Esophagus muscularis mucosa (tissue), 4 donors: ENCODE measurements around the gene RPS5.

Source experiments
- CTCF ChIP-seq, 3 experiments: fragments of 200-600 bp in 2 of 3; fragments of 450-650 bp in 1 of 3; sonication (generic) in 2 of 3; IDR thresholded peaks; one replicate each; pipeline ENCODE4 v1.5.1; 2017 to 2019; ENCODE audit warnings: antibody characterized with exemption in 3 of 3, mild to moderate bottlenecking in 2 of 3, moderate library complexity in 1 of 3
- EP300 ChIP-seq: sonication (generic); formaldehyde crosslinking; IDR thresholded peaks from one replicate; pipeline ENCODE4 v1.6.1; 2017; ENCODE audit warnings: antibody characterized with exemption
- POLR2A ChIP-seq: fragments of 450-650 bp; IDR thresholded peaks from one replicate; pipeline ENCODE4 v1.6.1; 2017; ENCODE audit warnings: antibody characterized with exemption, moderate library complexity, mild to moderate bottlenecking, low read depth
- POLR2AphosphoS5 ChIP-seq, 2 donors: sonication (generic); formaldehyde crosslinking; IDR thresholded peaks; one replicate each; pipeline ENCODE4 v1.6.1; 2017; ENCODE audit warnings: antibody characterized with exemption in 2 of 2

GRCh38 chr19:58352760-58353671, 34.1 kb upstream of the RPS5 start, which contains the start of gene A1BG:
- no peak for TF ChIP-seq POLR2A
- TF ChIP-seq CTCF (IDR thresholded peaks at IDR 0.05) = no peak
- TF ChIP-seq EP300 = no peak
- no peak for TF ChIP-seq POLR2AphosphoS5 (IDR thresholded peaks at IDR 0.05)
